Measurements from ENCODE around the gene HOXC9. TPM values are rescaled to one million over a fixed set of nuclear protein-coding genes. Genes with fewer than 3 reads are reported as not detected.

Gene HOXC9
- total and polyA plus RNA-seq, 10 donors = 0.05 TPM; not detected in 9

GRCh38 chr12:53972152-53972702, 27.7 kb upstream of the HOXC9 start:
- no peak for TF ChIP-seq POLR2A (IDR thresholded peaks at IDR 0.05)
- no peak for TF ChIP-seq CTCF (IDR thresholded peaks at IDR 0.05 in 8 of 11, conservative IDR thresholded peaks at IDR 0.05 in 3 of 11)
- TF ChIP-seq POLR2AphosphoS5 (IDR thresholded peaks at IDR 0.05) = no peak
- H3K4me3 ChIP-seq = no peak overlapping the region
- intact Hi-C loops (cut with DNase I; ENCODE audit: low total_unique reads) = no loop called here
- WGBS, 5 donors = 26 to 39% (median 29%) methylated on average over 9 of the region's 9 CpGs
- H3K4me1 ChIP-seq = peaks cover 12 to 30% (median 26%) of the 10 kb centered on the region in 6 donors
- peaks cover 0 to 11% (median 0%) of the 10 kb centered on the region in 8 donors for H3K9me3 ChIP-seq
- DNase-seq = peak; percentile 18
- H3K27me3 ChIP-seq (replicated peaks in 1 of 7) = peaks cover 24 to 100% (median 100%) of the 10 kb centered on the region in 7 donors
- no peak overlapping the region for H3K27ac ChIP-seq
- no peaks in the 10 kb centered on the region for H3K36me3 ChIP-seq

- intact Hi-C loops (cut with DNase I; ENCODE audit: low total_unique reads) = no loop called here
- WGBS, 5 donors = 6 to 13% (median 10%) methylated on average over 21 of the region's 21 CpGs
- TF ChIP-seq POLR2AphosphoS5 (IDR thresholded peaks at IDR 0.05) (no peak), POLR2A (IDR thresholded peaks at IDR 0.05) (no peak), CTCF (IDR thresholded peaks at IDR 0.05 in 8 of 11, conservative IDR thresholded peaks at IDR 0.05 in 3 of 11) (no peak)
- peak within 1 kb of the TSS in 1 of 8 donors; percentile 62 for H3K4me3 ChIP-seq
- no peak for DNase-seq
- no peaks in the 10 kb centered on the region for H3K36me3 ChIP-seq
- H3K27ac ChIP-seq = no peak within 1 kb of the TSS
- peaks cover 25 to 100% (median 100%) of the 10 kb centered on the region in 7 donors for H3K27me3 ChIP-seq (replicated peaks in 1 of 7)
- peaks cover 0 to 11% (median 0%) of the 10 kb centered on the region in 8 donors for H3K9me3 ChIP-seq
- peaks cover 12 to 30% (median 26%) of the 10 kb centered on the region in 6 donors for H3K4me1 ChIP-seq
Observed at GRCh38 chr12:53972722-53973235, 27.2 kb upstream of the HOXC9 start, which contains the start of gene HOXC11. HOXC11 (plus strand) TSS chr12:53973126; CDS start chr12:53973242, 116 bp downstream.

- peaks cover 27 to 100% (median 99%) of the 10 kb centered on the region in 7 donors for H3K27me3 ChIP-seq (replicated peaks in 1 of 7)
- DNase-seq = peak; percentile 62
Observed at GRCh38 chr12:53973236-53974042, 26.5 kb upstream of the HOXC9 start.

More at GRCh38 chr12:53973236-53974042, 26.5 kb upstream of the HOXC9 start:
- Histone ChIP-seq H3K27ac (no peak overlapping the region), H3K9me3 (peaks cover 0 to 11% (median 0%) of the 10 kb centered on the region in 8 donors), H3K4me1 (peaks cover 12 to 35% (median 26%) of the 10 kb centered on the region in 6 donors), H3K4me3 (peak overlapping the region in 1 of 8 donors; percentile 62), H3K36me3 (no peaks in the 10 kb centered on the region)
- 4 to 16% (median 4%) methylated on average over 54 to 71 of the region's 71 CpGs for WGBS, 5 donors
- TF ChIP-seq POLR2A (IDR thresholded peaks at IDR 0.05) = no peak
- no peak for TF ChIP-seq POLR2AphosphoS5 (IDR thresholded peaks at IDR 0.05)
- no peak for TF ChIP-seq CTCF (IDR thresholded peaks at IDR 0.05 in 8 of 11, conservative IDR thresholded peaks at IDR 0.05 in 3 of 11)
- intact Hi-C loops (cut with DNase I; ENCODE audit: low total_unique reads) = no loop called here
